AG10803 (cell line): ENCODE data around the gene PRKCB.

Experiments used
- DNase-seq: peaks from one replicate; pipeline ENCODE4 v3.0.0; 2010; ENCODE audit warnings: low read depth
- H3K4me3 ChIP-seq: 2 replicates; pipeline ENCODE4 v1.5.1; 2011; ENCODE audit warnings: mild to moderate bottlenecking, low read length, control low read depth
- TF ChIP-seq, protein P1 (sequence below): conservative IDR thresholded peaks from 2 replicates; pipeline ENCODE4 v1.5.1; 2011; ENCODE audit warnings: mild to moderate bottlenecking, low read length, control low read depth, inconsistent platforms

PRKCB gene

GRCh38 chr16:24174957-24175356, 339.2 kb downstream of the PRKCB start:
- TF ChIP-seq, protein P1, sequence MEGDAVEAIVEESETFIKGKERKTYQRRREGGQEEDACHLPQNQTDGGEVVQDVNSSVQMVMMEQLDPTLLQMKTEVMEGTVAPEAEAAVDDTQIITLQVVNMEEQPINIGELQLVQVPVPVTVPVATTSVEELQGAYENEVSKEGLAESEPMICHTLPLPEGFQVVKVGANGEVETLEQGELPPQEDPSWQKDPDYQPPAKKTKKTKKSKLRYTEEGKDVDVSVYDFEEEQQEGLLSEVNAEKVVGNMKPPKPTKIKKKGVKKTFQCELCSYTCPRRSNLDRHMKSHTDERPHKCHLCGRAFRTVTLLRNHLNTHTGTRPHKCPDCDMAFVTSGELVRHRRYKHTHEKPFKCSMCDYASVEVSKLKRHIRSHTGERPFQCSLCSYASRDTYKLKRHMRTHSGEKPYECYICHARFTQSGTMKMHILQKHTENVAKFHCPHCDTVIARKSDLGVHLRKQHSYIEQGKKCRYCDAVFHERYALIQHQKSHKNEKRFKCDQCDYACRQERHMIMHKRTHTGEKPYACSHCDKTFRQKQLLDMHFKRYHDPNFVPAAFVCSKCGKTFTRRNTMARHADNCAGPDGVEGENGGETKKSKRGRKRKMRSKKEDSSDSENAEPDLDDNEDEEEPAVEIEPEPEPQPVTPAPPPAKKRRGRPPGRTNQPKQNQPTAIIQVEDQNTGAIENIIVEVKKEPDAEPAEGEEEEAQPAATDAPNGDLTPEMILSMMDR, result no peak
- no peak overlapping the region for H3K4me3 ChIP-seq
- DNase-seq, result no peak

GRCh38 chr16:24178496-24178895, 342.7 kb downstream of the PRKCB start:
- H3K4me3 ChIP-seq, result no peak overlapping the region
- TF ChIP-seq, protein P1, result no peak
- DNase-seq, result no peak

GRCh38 chr16:24180451-24180850, 344.7 kb downstream of the PRKCB start:
- no peak for DNase-seq
- TF ChIP-seq, protein P1, result no peak
- H3K4me3 ChIP-seq, result no peak overlapping the region

GRCh38 chr16:24188021-24188542, 352.3 kb downstream of the PRKCB start:
- H3K4me3 ChIP-seq, result no peak overlapping the region
- DNase-seq, result no peak
- TF ChIP-seq, protein P1, result no peak

DNA sequence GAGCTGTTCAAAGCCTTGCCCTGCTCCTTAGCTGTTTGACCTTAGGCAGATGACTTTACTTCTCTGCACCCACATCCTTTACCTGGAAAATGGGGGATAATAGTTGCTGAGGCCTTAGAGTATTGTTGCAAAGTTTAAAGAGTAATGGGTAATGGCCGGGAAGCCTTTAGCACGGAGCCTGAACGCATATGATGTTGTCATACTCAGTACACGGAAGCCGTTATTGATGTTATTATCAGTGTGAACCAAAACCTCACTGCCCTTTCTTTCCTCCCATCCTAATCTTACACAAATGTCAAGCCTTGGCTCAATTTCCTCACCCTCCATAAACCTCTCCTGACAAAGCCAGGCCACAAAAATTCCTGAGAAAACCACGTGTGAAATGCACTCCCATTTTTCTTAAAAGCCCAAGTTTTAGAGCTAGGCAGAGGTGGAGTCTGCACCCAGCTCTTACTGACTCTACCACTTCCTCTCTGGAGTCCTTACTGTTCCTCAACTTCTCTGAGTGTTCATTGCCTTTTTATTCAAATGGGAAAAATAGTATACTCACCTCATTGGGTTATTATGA, 353.1 kb downstream of the PRKCB start:
- TF ChIP-seq, protein P1, result no peak
- no peak for DNase-seq
- no peak overlapping the region for H3K4me3 ChIP-seq

- no peak overlapping the region for H3K4me3 ChIP-seq
- no peak for DNase-seq
- TF ChIP-seq, protein P1, result no peak
These were observed 354.2 kb downstream of the PRKCB start for GRCh38 chr16:24189941-24190340.

DNA sequence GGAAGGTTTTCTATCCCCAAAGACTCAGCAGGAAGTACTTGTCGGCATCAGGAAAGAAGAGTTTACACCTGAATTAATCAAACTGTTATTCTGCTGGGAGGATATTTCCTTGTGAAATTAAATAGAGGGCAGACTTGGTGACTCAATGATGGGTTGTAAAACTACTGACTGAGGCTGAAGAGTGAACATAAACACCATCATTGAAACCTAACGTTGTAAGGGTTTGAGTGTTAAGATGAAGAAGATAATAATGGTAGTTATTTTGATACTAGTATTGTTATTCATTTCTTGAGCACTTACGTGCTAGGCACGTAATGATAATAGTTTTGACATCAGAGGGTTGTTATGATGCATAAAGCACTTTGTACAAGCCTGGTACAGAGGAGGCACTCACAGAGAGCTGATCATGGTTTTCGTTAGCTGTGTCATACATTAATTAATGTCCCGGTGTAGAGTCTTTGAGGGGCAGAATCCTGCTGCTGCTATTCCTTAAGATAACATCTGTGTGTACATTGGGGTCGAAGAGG, 356.2 kb downstream of the PRKCB start:
- TF ChIP-seq, protein P1, result no peak
- no peak for DNase-seq

More for the DNA sequence above, 356.2 kb downstream of the PRKCB start:
- no peak overlapping the region for H3K4me3 ChIP-seq
